Activated T-helper 9 cell treated with anti-CD3 and anti-CD28 coated beads, Interleukin-2, amount 50 U/mL, for 16 hours (primary cell): Measurements from ENCODE around the gene RPS6KA4.
"Not testable (repeated sequence)": the region's sequence is repeated elsewhere in the genome, so short reads cannot be mapped to it uniquely, and the experiment has no call there.

Experiments used
- DNase-seq: peaks from one replicate; pipeline ENCODE4 v3.0.0-alpha.2; 2020; ENCODE audit warnings: low read depth

RPS6KA4 gene

GRCh38 chr11:64358907-64359711 lies at the start of gene RPS6KA4:
RPS6KA4 (plus strand) TSS chr11:64359162; CDS start chr11:64359236, 74 bp downstream.
- DNase-seq: peak; percentile 41

- no peak for DNase-seq
These were observed 46.0 kb upstream of the RPS6KA4 start for GRCh38 chr11:64312947-64313346.

GRCh38 chr11:64313491-64314145 lies 45.3 kb upstream of the RPS6KA4 start:
- DNase-seq: no peak

GRCh38 chr11:64314146-64314804 lies 44.7 kb upstream of the RPS6KA4 start:
- no peak for DNase-seq

GRCh38 chr11:64314805-64315561 lies 44.0 kb upstream of the RPS6KA4 start:
- DNase-seq: no peak

- not testable (repeated sequence) for DNase-seq
These were observed 43.1 kb upstream of the RPS6KA4 start for GRCh38 chr11:64315667-64316526.

GRCh38 chr11:64316672-64317324 lies 42.2 kb upstream of the RPS6KA4 start:
- DNase-seq: no peak

GRCh38 chr11:64317325-64317960 lies 41.5 kb upstream of the RPS6KA4 start, which contains the start of gene TRMT112:
TRMT112 (minus strand) TSS chr11:64317559; CDS start chr11:64317526, 33 bp downstream.
- peak; percentile 92 for DNase-seq

- peak; percentile 89 for DNase-seq
These were observed 40.8 kb upstream of the RPS6KA4 start, which contains the start of gene PRDX5 for GRCh38 chr11:64317961-64318765. PRDX5 (plus strand) TSS chr11:64318121; CDS start chr11:64318216, 95 bp downstream.

- no peak for DNase-seq
These were observed 39.9 kb upstream of the RPS6KA4 start for GRCh38 chr11:64318766-64319761.

- DNase-seq: no peak
These were observed 38.4 kb upstream of the RPS6KA4 start for GRCh38 chr11:64320556-64320955.

- no peak for DNase-seq
These were observed 37.9 kb upstream of the RPS6KA4 start for GRCh38 chr11:64321026-64321425.

- no peak for DNase-seq
These were observed 37.4 kb upstream of the RPS6KA4 start for GRCh38 chr11:64321533-64321932.

GRCh38 chr11:64322925-64323260 lies 36.1 kb upstream of the RPS6KA4 start:
- no peak for DNase-seq

- DNase-seq: no peak
These were observed 35.6 kb upstream of the RPS6KA4 start for GRCh38 chr11:64323373-64323772.

- DNase-seq: not testable (repeated sequence)
These were observed 35.0 kb upstream of the RPS6KA4 start for GRCh38 chr11:64323984-64324383.

- no peak for DNase-seq
These were observed 34.1 kb upstream of the RPS6KA4 start for GRCh38 chr11:64324692-64325469.
